Tibial nerve (tissue), 4 donors: ENCODE measurements around the gene ADRA1B.

Experiments used
- CTCF ChIP-seq, 5 experiments: fragments of 200-600 bp in 3 of 5; fragments of 450-650 bp in 2 of 5; sonication (generic) in 3 of 5; IDR thresholded peaks; one replicate each; pipeline ENCODE4 v1.5.1; 2016 to 2019; ENCODE audit warnings: antibody characterized with exemption in 5 of 5, mild to moderate bottlenecking in 3 of 5, moderate library complexity in 2 of 5
- EP300 ChIP-seq, 2 donors: sonication (generic); formaldehyde crosslinking; IDR thresholded peaks; one replicate each; pipeline ENCODE4 v1.6.1; 2017; ENCODE audit warnings: antibody characterized with exemption in 2 of 2, mild to moderate bottlenecking in 1 of 2
- POLR2A ChIP-seq, 2 donors: fragments of 450-650 bp; IDR thresholded peaks; one replicate each; pipeline ENCODE4 v1.6.1; 2017; ENCODE audit warnings: antibody characterized with exemption in 2 of 2, mild to moderate bottlenecking in 2 of 2, moderate library complexity in 2 of 2

- TF ChIP-seq POLR2A (IDR thresholded peaks at IDR 0.05) (no peak), CTCF (IDR thresholded peaks at IDR 0.05) (no peak), EP300 (IDR thresholded peaks at IDR 0.05) (no peak)
Measured at GRCh38 chr5:159901308-159901707, 15.0 kb upstream of the ADRA1B start.
